ENCODE measurements around the gene EDIL3.

DNA sequence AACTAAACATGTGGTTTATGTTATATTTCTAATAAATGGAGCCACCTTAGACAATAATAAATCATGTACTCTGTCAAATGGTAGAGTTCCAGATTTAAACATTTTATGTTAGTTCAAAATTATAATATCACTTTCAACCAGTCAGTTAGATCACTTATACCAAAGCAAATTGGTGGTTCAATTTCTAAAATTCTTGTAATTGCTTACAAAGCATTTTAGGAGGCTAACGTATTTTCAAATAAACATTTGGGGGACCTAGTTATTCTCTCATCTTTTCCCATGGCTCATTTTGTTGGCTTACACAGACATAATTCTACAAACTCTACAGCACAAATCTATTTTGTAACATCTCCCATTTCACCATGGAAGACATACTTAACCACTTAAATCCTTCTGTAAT, 39.9 kb downstream of the EDIL3 start:
- TF ChIP-seq, protein P1, sequence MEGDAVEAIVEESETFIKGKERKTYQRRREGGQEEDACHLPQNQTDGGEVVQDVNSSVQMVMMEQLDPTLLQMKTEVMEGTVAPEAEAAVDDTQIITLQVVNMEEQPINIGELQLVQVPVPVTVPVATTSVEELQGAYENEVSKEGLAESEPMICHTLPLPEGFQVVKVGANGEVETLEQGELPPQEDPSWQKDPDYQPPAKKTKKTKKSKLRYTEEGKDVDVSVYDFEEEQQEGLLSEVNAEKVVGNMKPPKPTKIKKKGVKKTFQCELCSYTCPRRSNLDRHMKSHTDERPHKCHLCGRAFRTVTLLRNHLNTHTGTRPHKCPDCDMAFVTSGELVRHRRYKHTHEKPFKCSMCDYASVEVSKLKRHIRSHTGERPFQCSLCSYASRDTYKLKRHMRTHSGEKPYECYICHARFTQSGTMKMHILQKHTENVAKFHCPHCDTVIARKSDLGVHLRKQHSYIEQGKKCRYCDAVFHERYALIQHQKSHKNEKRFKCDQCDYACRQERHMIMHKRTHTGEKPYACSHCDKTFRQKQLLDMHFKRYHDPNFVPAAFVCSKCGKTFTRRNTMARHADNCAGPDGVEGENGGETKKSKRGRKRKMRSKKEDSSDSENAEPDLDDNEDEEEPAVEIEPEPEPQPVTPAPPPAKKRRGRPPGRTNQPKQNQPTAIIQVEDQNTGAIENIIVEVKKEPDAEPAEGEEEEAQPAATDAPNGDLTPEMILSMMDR (conservative IDR thresholded peaks at IDR 0.05 in 1 of 2, IDR thresholded peaks at IDR 0.05 in 1 of 2; ENCODE audit: low read depth in 1 of 2, low read length in 2 of 2) = no peak
- no peak for TF ChIP-seq EZH2 (IDR thresholded peaks at IDR 0.05; ENCODE audit: low read length, missing control alignments)

All from fibroblast of lung (primary cell).